ENCODE measurements around the gene ERN1. TPM values are rescaled to one million over a fixed set of nuclear protein-coding genes. Genes with fewer than 3 reads are reported as not detected.
A peak's percentile ranks its signal among the peaks of the same experiment; 100 is the strongest.

The ERN1 gene
- total RNA-seq, 2 donors from 2014 or later, result 9.0 to 13.7 TPM

DNA sequence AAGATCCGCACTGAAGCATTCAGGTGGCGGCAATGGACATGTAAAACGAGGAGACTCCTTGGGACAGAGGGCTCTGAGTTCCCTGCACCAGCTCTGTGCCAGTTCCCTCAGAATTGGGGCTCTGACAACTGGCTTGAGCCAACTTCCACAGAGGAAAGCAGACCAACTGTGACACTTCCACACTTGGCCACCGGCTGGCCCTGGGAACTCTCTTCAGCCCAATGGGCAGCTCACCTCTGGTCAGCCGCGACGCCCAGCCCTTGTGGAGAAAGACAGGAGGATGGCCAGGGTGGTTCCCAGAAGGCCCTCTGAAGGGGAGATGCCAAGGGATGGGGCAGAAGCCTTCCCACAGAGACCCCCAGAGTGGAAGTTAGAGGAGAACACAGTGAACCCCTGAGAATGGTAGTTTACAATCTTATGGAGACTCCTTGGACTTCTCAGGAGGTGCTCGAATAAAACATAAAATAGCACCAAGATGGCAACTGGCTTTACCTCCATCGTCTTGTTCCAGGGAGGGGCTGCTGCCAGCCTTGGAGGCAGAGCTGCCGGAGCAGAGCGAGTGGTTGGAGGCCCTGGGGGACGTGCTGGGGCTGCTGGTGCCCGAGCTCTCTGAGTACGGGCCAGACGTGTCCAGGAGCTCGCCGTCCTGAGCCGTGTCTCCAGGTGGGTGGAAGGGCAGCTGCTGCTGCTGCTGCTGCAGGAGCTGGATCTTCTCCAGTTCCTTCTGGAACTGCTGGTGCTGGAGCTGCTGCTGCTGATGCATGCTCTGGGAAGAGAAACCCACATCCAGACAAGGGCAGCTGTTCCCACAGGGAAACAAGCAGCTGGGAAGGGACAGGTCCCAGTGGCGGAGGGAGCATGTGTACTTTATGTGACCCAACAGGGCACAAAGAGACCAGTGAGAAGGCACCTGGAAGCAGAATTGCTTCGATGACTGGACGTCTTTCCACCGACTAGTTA lies 74.5 kb downstream of the ERN1 start:
- no peaks in the 10 kb centered on the region for H3K27me3 Mint-ChIP-seq (ENCODE audit: insufficient read depth)
- H3K4me1 Mint-ChIP-seq, result peaks cover 12% of the 10 kb centered on the region
- WGBS, 2 experiments (ENCODE audit: insufficient coverage in 1 of 2, insufficient read length in 1 of 2), result 92 to 96% methylated on average over 12 to 22 of the region's 22 CpGs
- no peaks in the 10 kb centered on the region for H3K9me3 Mint-ChIP-seq
- H3K4me3 Mint-ChIP-seq, result no peak overlapping the region
- no peak overlapping the region for H3K4me3 ChIP-seq (ENCODE audit: low read length)
- no peak overlapping the region for H3K9ac ChIP-seq (ENCODE audit: extremely low read depth, low read length, poor library complexity, severe bottlenecking)
- peaks cover 63% of the 10 kb centered on the region for H3K36me3 Mint-ChIP-seq (ENCODE audit: low read depth)
- H3K27ac Mint-ChIP-seq, result peak overlapping the region; percentile 87
- no peaks in the 10 kb centered on the region for H3K4me1 ChIP-seq (ENCODE audit: control insufficient read depth, insufficient read depth, low read length)
- TF ChIP-seq CTCF (conservative IDR thresholded peaks at IDR 0.05), result peak; percentile 13
- no peaks in the 10 kb centered on the region for H3K27me3 ChIP-seq (ENCODE audit: control insufficient read depth, insufficient read depth, low read length, poor library complexity, severe bottlenecking)
- H3K9me3 ChIP-seq (ENCODE audit: control insufficient read depth, low read length), result no peaks in the 10 kb centered on the region
- no peak overlapping the region for H3K27ac ChIP-seq (ENCODE audit: low read depth, low read length)
- DNase-seq, result no peak
- H3K36me3 ChIP-seq (ENCODE audit: control insufficient read depth, insufficient read depth, low read length), result peaks cover 27% of the 10 kb centered on the region

GRCh38 chr17:64054304-64054703 lies 75.6 kb downstream of the ERN1 start:
- H3K36me3 Mint-ChIP-seq (ENCODE audit: low read depth), result peaks cover 67% of the 10 kb centered on the region
- TF ChIP-seq CTCF (conservative IDR thresholded peaks at IDR 0.05), result no peak

DNA sequence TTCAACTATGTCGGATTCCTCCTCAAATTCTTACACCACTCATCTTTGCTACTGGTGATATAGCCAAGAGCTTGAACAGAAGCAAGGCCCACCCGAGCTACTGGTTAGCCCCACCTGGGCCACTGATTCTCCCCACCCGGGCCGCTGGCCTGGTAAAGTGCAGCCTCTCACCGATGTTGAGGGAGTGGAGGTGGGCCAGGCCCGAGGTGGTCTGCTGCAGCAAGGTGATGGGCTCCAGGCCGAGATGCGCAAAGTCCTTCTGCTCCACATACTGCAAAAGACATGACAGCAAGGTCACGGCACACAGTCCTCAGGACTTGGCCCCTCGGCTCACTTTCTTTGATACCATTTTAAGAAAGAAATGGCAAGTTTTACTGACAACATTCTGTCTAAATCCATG lies 76.8 kb downstream of the ERN1 start:
- H3K36me3 ChIP-seq (ENCODE audit: control insufficient read depth, insufficient read depth, low read length), result peaks cover 37% of the 10 kb centered on the region
- no peak overlapping the region for H3K9ac ChIP-seq (ENCODE audit: extremely low read depth, low read length, poor library complexity, severe bottlenecking)
- TF ChIP-seq CTCF (conservative IDR thresholded peaks at IDR 0.05), result no peak
- no peaks in the 10 kb centered on the region for H3K27me3 Mint-ChIP-seq (ENCODE audit: insufficient read depth)
- no peak overlapping the region for H3K27ac ChIP-seq (ENCODE audit: low read depth, low read length)
- H3K27me3 ChIP-seq (ENCODE audit: control insufficient read depth, insufficient read depth, low read length, poor library complexity, severe bottlenecking), result no peaks in the 10 kb centered on the region
- no peak overlapping the region for H3K4me3 ChIP-seq (ENCODE audit: low read length)
- H3K9me3 ChIP-seq (ENCODE audit: control insufficient read depth, low read length), result no peaks in the 10 kb centered on the region
- H3K4me3 Mint-ChIP-seq, result no peak overlapping the region
- WGBS, 2 experiments (ENCODE audit: insufficient coverage in 1 of 2, insufficient read length in 1 of 2), result 93 to 97% methylated on average over 8 to 10 of the region's 10 CpGs
- H3K4me1 ChIP-seq (ENCODE audit: control insufficient read depth, insufficient read depth, low read length), result no peaks in the 10 kb centered on the region
- no peak for DNase-seq
- peaks cover 61% of the 10 kb centered on the region for H3K36me3 Mint-ChIP-seq (ENCODE audit: low read depth)
- H3K9me3 Mint-ChIP-seq, result no peaks in the 10 kb centered on the region
- H3K4me1 Mint-ChIP-seq, result peaks cover 16% of the 10 kb centered on the region
- no peak overlapping the region for H3K27ac Mint-ChIP-seq

More at GRCh38 chr17:64054304-64054703, 75.6 kb downstream of the ERN1 start:
- H3K9me3 Mint-ChIP-seq, result no peaks in the 10 kb centered on the region
- H3K27me3 ChIP-seq (ENCODE audit: control insufficient read depth, insufficient read depth, low read length, poor library complexity, severe bottlenecking), result no peaks in the 10 kb centered on the region
- no peak overlapping the region for H3K9ac ChIP-seq (ENCODE audit: extremely low read depth, low read length, poor library complexity, severe bottlenecking)
- H3K4me1 Mint-ChIP-seq, result peaks cover 16% of the 10 kb centered on the region
- DNase-seq, result no peak
- H3K27me3 Mint-ChIP-seq (ENCODE audit: insufficient read depth), result no peaks in the 10 kb centered on the region
- 95 to 96% methylated on average over 18 to 21 of the region's 21 CpGs for WGBS, 2 experiments (ENCODE audit: insufficient coverage in 1 of 2, insufficient read length in 1 of 2)
- H3K4me1 ChIP-seq (ENCODE audit: control insufficient read depth, insufficient read depth, low read length), result no peaks in the 10 kb centered on the region
- H3K4me3 ChIP-seq (ENCODE audit: low read length), result no peak overlapping the region
- H3K27ac Mint-ChIP-seq, result no peak overlapping the region
- no peaks in the 10 kb centered on the region for H3K9me3 ChIP-seq (ENCODE audit: control insufficient read depth, low read length)
- H3K36me3 ChIP-seq (ENCODE audit: control insufficient read depth, insufficient read depth, low read length), result peaks cover 36% of the 10 kb centered on the region
- H3K27ac ChIP-seq (ENCODE audit: low read depth, low read length), result no peak overlapping the region
- no peak overlapping the region for H3K4me3 Mint-ChIP-seq
